K562 (cell line): ENCODE measurements around the gene PBXIP1. TPM values are rescaled to one million over a fixed set of nuclear protein-coding genes. Genes with fewer than 3 reads are reported as not detected.

ENCODE experiments used
- FOXO4 ChIP-seq: fragments of 450-650 bp; formaldehyde crosslinking; IDR thresholded peaks from 2 replicates; pipeline ENCODE4 v1.4.0; 2020; ENCODE audit warnings: mild to moderate bottlenecking, moderate library complexity
- GTF2B ChIP-seq: IDR thresholded peaks from 2 replicates; pipeline ENCODE4 v1.6.1; 2011; ENCODE audit not compliant: insufficient read length; ENCODE audit errors: extremely low read depth
- NCOA1 ChIP-seq: fragments of 450-650 bp; IDR thresholded peaks from 2 replicates; pipeline ENCODE4 v1.6.1; 2016; ENCODE audit warnings: low read depth
- RERE ChIP-seq: sonication (generic); formaldehyde crosslinking; IDR thresholded peaks from 2 replicates; pipeline ENCODE4 v1.8.0; 2023; ENCODE audit warnings: missing genetic modification reagents, mild to moderate bottlenecking, borderline replicate concordance
- ZNF77 ChIP-seq: fragments of 250-450 bp; sonication (Bioruptor Pico); IDR thresholded peaks from 2 replicates; pipeline ENCODE4 v1.5.0; 2020
- ZSCAN32 ChIP-seq: fragments of 450-650 bp; formaldehyde crosslinking; IDR thresholded peaks from 2 replicates; pipeline ENCODE4 v1.4.0; 2020; ENCODE audit warnings: mild to moderate bottlenecking, moderate library complexity
- polyA plus RNA-seq, 8 experiments: library from polyadenylated mRNA; depleted of rRNA in 4 of 8; stranded (reverse) in 5 of 8; unstranded in 3 of 8; fragments of >200 nt; fragmentation: Nextera tagmentation in 2 of 8; fragmentation: Illumina TruSeq in 1 of 8; extraction: Ambion mirVana in 2 of 8; extraction: Trizol in 1 of 8; gene quantifications; 2 replicates each; pipeline versions ENCODE4 v1.2.1 to v1.2.3, GENCODE V29; 2011 to 2014; ENCODE audit warnings: inconsistent platforms in 1 of 8, missing spikeins in 1 of 8
- total RNA-seq, 7 experiments: library from RNA; depleted of rRNA in 6 of 7; stranded (reverse); fragments of >200 nt in 6 of 7; fragmentation: Illumina TruSeq in 2 of 7; extraction: Trizol in 2 of 7; gene quantifications; 2 replicates each; pipeline versions ENCODE4 v1.2.1 to v1.2.3, GENCODE V29; 2011 to 2021; ENCODE audit warnings: low replicate concordance in 1 of 7

Gene PBXIP1
- total and polyA plus RNA-seq, 9 of the 15 experiments (the other 6 are each of a cell fraction or from before 2014, with no cell fraction given), result 0.13 to 8.3 (median 5.8) TPM

GRCh38 chr1:154988058-154988954 is 32.4 kb upstream of the PBXIP1 start (continued):
- TF ChIP-seq FOXO4 (CRISPR knock-in tag), result no peak
- TF ChIP-seq ZSCAN32 (CRISPR knock-in tag), result no peak
- TF ChIP-seq ZNF77 (CRISPR knock-in tag), result no peak
- TF ChIP-seq NCOA1, result no peak
- TF ChIP-seq RERE (CRISPR knock-in tag), result no peak
- no peak for TF ChIP-seq GTF2B
